HEK293T (cell line): ENCODE measurements around the gene SLC10A1.

Source experiments
- CTCF ChIA-PET: fragments of 350-600 bp; formaldehyde crosslinking; extraction: SDS; loops from one replicate; lab custom pipeline; 2021; ENCODE audit warnings: antibody characterized with exemption, inconsistent platforms; lab: Yijun Ruan, JAX
- POLR2A ChIA-PET: fragments of 350-600 bp; formaldehyde crosslinking; extraction: SDS; loops from one replicate; lab custom pipeline; 2020; ENCODE audit warnings: antibody characterized with exemption, inconsistent platforms; lab: Yijun Ruan, JAX
- DNase-seq: peaks from one replicate; pipeline ENCODE4 v3.0.0; 2012; ENCODE audit warnings: mixed read lengths; ENCODE audit errors: extremely low spot score
- ARNT ChIP-seq: fragments of 450-650 bp; IDR thresholded peaks from 2 replicates; pipeline ENCODE4 v1.6.1; 2017; ENCODE audit warnings: mild to moderate bottlenecking
- BHLHE40 ChIP-seq: fragments of 450-650 bp; IDR thresholded peaks from 2 replicates; pipeline ENCODE4 v1.6.1; 2016; ENCODE audit warnings: mild to moderate bottlenecking, moderate library complexity, borderline replicate concordance
- CTBP1 ChIP-seq: fragments of 450-650 bp; IDR thresholded peaks from 2 replicates; pipeline ENCODE4 v1.6.1; 2016; ENCODE audit warnings: borderline replicate concordance
- ELF4 ChIP-seq: fragments of 450-650 bp; IDR thresholded peaks from 2 replicates; pipeline ENCODE4 v1.6.1; 2017; ENCODE audit warnings: antibody characterized with exemption
- FOXA1 ChIP-seq: fragments of 450-650 bp; IDR thresholded peaks from 2 replicates; pipeline ENCODE4 v1.6.1; 2016; ENCODE audit warnings: mild to moderate bottlenecking
- FOXK2 ChIP-seq: fragments of 450-650 bp; IDR thresholded peaks from 2 replicates; pipeline ENCODE4 v1.6.1; 2016; ENCODE audit warnings: mild to moderate bottlenecking
- FOXM1 ChIP-seq: fragments of 450-650 bp; IDR thresholded peaks from 2 replicates; pipeline ENCODE4 v1.6.1; 2017; ENCODE audit warnings: mild to moderate bottlenecking, borderline replicate concordance
- HDGF ChIP-seq: fragments of 450-650 bp; IDR thresholded peaks from 2 replicates; pipeline ENCODE4 v1.6.1; 2017; ENCODE audit warnings: antibody characterized with exemption, borderline replicate concordance
- L3MBTL2 ChIP-seq: fragments of 450-650 bp; conservative IDR thresholded peaks from 2 replicates; pipeline ENCODE4 v1.6.1; 2016; ENCODE audit warnings: mild to moderate bottlenecking
- LEF1 ChIP-seq: fragments of 450-650 bp; IDR thresholded peaks from 2 replicates; pipeline ENCODE4 v1.6.1; 2017; ENCODE audit warnings: mild to moderate bottlenecking, borderline replicate concordance
- NFRKB ChIP-seq: fragments of 450-650 bp; IDR thresholded peaks from 2 replicates; pipeline ENCODE4 v1.6.1; 2016; ENCODE audit warnings: mild to moderate bottlenecking, moderate library complexity
- SP1 ChIP-seq: fragments of 450-650 bp; IDR thresholded peaks from 2 replicates; pipeline ENCODE4 v1.6.1; 2017
- SUZ12 ChIP-seq: fragments of 450-650 bp; IDR thresholded peaks from 2 replicates; pipeline ENCODE4 v1.6.1; 2016; ENCODE audit warnings: mild to moderate bottlenecking
- TARDBP ChIP-seq: fragments of 450-650 bp; IDR thresholded peaks from 2 replicates; pipeline ENCODE4 v1.6.1; 2016
- ZNF384 ChIP-seq: fragments of 450-650 bp; IDR thresholded peaks from 2 replicates; pipeline ENCODE4 v1.6.1; 2016
- TF ChIP-seq, protein P1 (sequence below): fragments of 450-650 bp; IDR thresholded peaks from 2 replicates; pipeline ENCODE4 v1.6.1; 2016

SLC10A1 gene

DNA sequence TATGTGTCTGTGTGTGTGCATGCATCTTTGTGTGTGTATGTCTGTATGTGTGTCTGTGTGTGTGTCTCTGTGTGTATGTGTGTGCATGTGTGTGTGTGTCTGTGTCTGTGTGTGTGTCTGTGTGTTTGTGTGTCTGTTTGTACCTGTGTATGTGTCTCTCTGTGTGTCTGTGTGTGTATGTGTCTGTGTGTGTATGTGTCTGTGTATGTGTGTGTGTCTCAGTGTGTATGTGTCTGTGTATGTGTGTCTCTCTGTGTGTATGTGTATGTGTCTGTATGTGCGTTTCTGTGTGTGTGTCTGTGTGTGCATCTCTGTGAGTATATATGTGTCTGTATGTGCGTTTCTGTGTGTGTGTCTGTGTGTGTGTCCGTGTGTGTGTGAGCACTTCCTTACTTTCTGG, 42.6 kb upstream of the SLC10A1 start:
- no peak for DNase-seq
- CTCF ChIA-PET = no interaction called here
- no peak for TF ChIP-seq HDGF
- POLR2A ChIA-PET = no interaction called here

DNA sequence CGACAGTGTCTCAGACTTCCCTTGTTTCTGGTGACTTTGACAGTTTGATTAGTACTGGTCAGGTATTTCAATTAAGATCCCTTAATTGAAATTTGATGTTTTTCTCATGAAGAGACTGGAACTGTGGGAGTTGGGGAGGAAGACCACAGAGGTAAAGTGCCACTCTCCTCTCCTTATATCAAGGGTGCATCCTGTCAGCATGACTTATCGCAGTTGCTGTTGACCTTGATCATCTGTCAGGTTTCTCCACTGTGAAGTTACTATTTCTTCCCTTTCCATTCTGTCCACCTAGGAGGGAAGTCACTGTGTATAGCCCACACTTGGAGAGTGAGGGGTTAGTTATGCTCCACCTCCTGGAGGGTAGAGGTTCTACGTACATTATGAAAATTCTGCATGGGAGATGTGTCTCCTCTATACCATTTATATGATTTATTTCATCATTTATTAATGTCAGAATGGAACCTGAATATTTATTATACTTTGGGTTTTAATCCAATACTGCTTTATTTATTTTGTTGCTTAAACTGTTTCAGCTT, 41.9 kb upstream of the SLC10A1 start:
- CTCF ChIA-PET = interaction anchor here (0.6 kb wide), 1 partner anchor 14 kb away, joined by 3 read pairs; no protein-coding TSS in a partner anchor
- TF ChIP-seq ARNT = no peak
- TF ChIP-seq, protein P1, sequence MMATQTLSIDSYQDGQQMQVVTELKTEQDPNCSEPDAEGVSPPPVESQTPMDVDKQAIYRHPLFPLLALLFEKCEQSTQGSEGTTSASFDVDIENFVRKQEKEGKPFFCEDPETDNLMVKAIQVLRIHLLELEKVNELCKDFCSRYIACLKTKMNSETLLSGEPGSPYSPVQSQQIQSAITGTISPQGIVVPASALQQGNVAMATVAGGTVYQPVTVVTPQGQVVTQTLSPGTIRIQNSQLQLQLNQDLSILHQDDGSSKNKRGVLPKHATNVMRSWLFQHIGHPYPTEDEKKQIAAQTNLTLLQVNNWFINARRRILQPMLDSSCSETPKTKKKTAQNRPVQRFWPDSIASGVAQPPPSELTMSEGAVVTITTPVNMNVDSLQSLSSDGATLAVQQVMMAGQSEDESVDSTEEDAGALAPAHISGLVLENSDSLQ = no peak
- TF ChIP-seq FOXK2 = no peak
- TF ChIP-seq NFRKB = no peak
- no peak for TF ChIP-seq ELF4
- no peak for TF ChIP-seq SP1
- POLR2A ChIA-PET = no interaction called here
- DNase-seq = no peak

DNA sequence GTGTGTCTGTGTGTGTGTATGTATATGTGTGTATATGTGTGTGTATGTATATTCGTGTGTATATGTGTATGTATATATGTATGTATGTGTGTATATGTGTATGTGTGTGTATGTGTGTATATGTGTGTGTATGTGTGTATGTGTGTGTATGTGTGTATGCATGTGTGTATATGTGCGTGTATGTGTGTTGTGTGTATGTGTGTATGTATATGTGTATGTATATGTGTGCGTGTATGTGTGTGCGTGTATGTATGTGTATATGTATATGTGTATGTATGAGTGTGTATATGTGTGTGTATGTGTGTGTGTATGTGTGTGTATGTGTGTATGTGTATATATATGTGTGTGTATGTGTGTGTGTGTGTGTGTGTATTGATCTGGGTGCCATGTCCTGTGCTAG, 31.8 kb upstream of the SLC10A1 start:
- POLR2A ChIA-PET = interaction anchor here (0.6 to 1.0 kb wide), 2 partner anchors 50 to 981 kb away, joined by 3 to 4 read pairs; partner anchors contain the start of genes MAP3K9 and SMOC1
- DNase-seq = no peak
- CTCF ChIA-PET = no interaction called here
- TF ChIP-seq NFRKB (no peak), HDGF (no peak), SUZ12 (no peak), FOXK2 (no peak), CTBP1 (no peak), ARNT (no peak), ELF4 (no peak), FOXM1 (no peak), BHLHE40 (no peak), FOXA1 (no peak), TARDBP (no peak), L3MBTL2 (no peak), SP1 (no peak)

GRCh38 chr14:69828354-69828753, 31.3 kb upstream of the SLC10A1 start:
- TF ChIP-seq BHLHE40 (no peak), FOXK2 (no peak), TARDBP (no peak), CTBP1 (no peak), SUZ12 (no peak), ZNF384 (no peak), FOXA1 (no peak), L3MBTL2 (no peak), FOXM1 (no peak), SP1 (no peak), ARNT (no peak), NFRKB (no peak), HDGF (no peak), ELF4 (no peak), LEF1 (no peak)
- TF ChIP-seq, protein P1 = no peak
- no peak for DNase-seq
- POLR2A ChIA-PET = no interaction called here
- CTCF ChIA-PET = no interaction called here

DNA sequence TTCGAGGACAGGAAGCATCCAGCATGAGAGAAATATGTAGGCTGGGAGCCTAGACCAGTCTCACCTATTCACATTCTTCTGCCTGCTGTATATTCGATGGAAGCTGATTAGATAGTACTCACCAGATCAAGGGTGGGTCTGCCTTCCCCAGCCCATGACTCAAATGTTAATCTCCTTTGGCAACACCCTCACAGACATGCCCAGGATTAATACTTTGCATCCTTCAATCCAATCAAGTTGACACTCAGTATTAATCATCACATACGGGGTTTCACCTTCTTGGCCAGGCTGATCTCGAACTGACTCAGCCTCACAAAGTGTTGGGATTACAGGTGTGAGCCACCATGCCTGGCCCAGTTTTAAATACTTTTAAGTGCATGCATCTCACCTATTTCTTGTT, 30.5 kb upstream of the SLC10A1 start:
- ChIA-PET CTCF (no interaction called here), POLR2A (no interaction called here)
- DNase-seq = no peak
- TF ChIP-seq HDGF = no peak
- TF ChIP-seq BHLHE40 = no peak
- no peak for TF ChIP-seq LEF1
- TF ChIP-seq ZNF384 = no peak
- no peak for TF ChIP-seq SP1
- no peak for TF ChIP-seq SUZ12
- no peak for TF ChIP-seq TARDBP
- no peak for TF ChIP-seq NFRKB
- no peak for TF ChIP-seq FOXK2

GRCh38 chr14:69822456-69822855, 25.4 kb upstream of the SLC10A1 start:
- no peak for DNase-seq
- POLR2A ChIA-PET = no interaction called here
- CTCF ChIA-PET = no interaction called here

GRCh38 chr14:69820991-69821390, 23.9 kb upstream of the SLC10A1 start:
- TF ChIP-seq L3MBTL2 (no peak), FOXK2 (no peak), ELF4 (no peak), ARNT (no peak), HDGF (no peak), SUZ12 (no peak), BHLHE40 (no peak), ZNF384 (no peak), CTBP1 (no peak), LEF1 (no peak), TARDBP (no peak), SP1 (no peak), NFRKB (no peak), FOXM1 (no peak), FOXA1 (no peak)
- TF ChIP-seq, protein P1 = no peak
- CTCF ChIA-PET = interaction anchor here (0.6 to 1.0 kb wide), 2 partner anchors 241 to 1071 kb away, joined by 3 to 6 read pairs; no protein-coding TSS in a partner anchor
- POLR2A ChIA-PET = no interaction called here
- no peak for DNase-seq

More at GRCh38 chr14:69822456-69822855, 25.4 kb upstream of the SLC10A1 start:
- no peak for TF ChIP-seq SP1
- no peak for TF ChIP-seq CTBP1
